Hepatocyte (in vitro differentiated cells): ENCODE measurements around the gene SLC29A3.

Experiments used
- EZH2 ChIP-seq: fragments of 200-600 bp; sonication (generic); IDR thresholded peaks from 2 replicates; pipeline ENCODE4 v1.6.1; 2016; ENCODE audit warnings: antibody characterized with exemption, mild to moderate bottlenecking, borderline replicate concordance
- TF ChIP-seq, protein P1 (sequence below): fragments of 200-600 bp; sonication (generic); IDR thresholded peaks from 2 replicates; pipeline ENCODE4 v1.5.1; 2016; ENCODE audit warnings: antibody characterized with exemption, mild to moderate bottlenecking; ENCODE audit not compliant: poor library complexity

DNA sequence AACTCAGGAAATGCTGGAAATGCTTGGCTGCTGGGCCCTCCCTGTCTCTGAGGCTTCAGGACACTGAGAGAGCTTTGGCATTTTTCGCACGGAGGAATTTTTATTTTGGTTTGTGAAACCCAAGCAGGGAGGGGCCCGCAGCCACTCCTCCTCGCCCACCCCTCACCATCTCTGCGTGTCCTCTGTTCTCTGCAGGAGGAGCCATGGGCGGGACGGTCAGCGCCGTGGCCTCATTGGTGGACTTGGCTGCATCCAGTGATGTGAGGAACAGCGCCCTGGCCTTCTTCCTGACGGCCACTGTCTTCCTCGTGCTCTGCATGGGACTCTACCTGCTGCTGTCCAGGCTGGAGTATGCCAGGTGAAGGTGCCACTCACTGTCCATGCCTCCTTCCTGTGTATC, 36.8 kb downstream of the SLC29A3 start:
- TF ChIP-seq, protein P1, sequence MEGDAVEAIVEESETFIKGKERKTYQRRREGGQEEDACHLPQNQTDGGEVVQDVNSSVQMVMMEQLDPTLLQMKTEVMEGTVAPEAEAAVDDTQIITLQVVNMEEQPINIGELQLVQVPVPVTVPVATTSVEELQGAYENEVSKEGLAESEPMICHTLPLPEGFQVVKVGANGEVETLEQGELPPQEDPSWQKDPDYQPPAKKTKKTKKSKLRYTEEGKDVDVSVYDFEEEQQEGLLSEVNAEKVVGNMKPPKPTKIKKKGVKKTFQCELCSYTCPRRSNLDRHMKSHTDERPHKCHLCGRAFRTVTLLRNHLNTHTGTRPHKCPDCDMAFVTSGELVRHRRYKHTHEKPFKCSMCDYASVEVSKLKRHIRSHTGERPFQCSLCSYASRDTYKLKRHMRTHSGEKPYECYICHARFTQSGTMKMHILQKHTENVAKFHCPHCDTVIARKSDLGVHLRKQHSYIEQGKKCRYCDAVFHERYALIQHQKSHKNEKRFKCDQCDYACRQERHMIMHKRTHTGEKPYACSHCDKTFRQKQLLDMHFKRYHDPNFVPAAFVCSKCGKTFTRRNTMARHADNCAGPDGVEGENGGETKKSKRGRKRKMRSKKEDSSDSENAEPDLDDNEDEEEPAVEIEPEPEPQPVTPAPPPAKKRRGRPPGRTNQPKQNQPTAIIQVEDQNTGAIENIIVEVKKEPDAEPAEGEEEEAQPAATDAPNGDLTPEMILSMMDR: no peak
- TF ChIP-seq EZH2: no peak
